Nucleus accumbens (tissue), 56 donors: ENCODE data around the gene FCHSD1.

Experiments used
- DNase-seq, 56 donors: peaks; one replicate each; lab custom pipeline; 2025; lab: John Stamatoyannopoulos, UW

FCHSD1 gene

DNA sequence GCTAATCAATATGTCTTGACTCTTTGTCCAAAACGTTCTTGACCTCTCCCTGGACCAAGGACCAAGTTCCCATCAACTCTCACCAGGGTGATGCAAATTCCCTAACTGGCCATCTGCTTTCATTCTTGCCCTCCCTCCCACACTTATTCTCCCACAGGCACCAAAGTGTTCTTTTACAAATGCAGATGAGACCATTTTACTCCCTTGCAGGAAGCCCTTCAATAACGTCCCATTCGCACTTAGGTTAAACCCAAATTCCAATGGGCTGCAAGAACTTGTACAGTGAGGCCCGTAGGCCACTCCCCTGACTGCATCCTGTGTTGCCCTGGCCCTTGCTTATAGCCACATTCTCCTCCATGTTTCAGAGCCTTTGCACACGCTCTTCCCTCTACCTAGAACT, 23.5 kb upstream of the FCHSD1 start:
- DNase-seq = no peak

DNA sequence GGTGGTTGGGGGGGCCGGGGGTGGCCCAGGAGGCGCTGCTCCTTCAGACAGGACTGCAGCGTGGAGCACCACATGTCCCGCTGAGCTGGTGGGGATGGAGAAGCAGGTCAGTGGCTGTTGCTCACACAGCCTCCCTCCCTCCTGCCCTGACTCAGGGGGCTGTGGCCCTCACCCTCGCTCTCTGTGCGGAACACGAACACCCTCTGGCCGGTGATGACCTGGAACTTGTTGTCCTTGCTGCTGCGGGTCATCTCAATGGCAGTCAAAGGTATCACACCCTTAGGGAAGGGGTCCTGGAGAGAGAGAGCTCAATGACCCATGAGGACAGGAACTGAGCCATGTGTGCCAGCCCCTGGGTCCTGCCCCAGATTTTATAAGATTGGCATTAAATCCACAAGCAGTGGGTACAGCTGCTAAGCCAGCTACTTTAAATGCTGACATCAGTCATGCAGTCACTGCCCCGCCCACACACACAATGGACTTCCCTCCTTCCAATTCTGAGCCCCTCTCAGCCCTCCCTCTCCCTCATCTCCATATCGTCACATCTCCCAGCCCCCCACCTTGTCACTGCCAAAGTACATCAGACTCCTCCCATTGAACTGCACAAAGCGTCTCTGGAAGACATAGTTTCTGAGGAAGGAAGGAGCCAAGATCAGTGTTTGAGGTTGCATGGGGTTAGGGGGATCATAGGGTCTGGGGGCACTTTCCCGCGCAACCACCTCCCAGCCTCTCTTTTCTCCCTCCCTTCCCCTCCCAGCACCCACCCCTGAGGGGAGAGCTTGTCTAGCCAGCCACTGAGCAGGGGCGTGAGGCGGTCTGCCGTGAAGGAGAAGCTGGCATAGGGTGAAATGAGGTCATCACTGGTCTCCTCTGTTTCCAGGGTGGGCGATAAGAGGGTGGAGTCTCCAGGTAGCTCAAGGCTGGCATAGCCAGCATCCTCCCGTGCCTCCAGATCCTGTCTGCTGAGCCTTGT, 21.9 kb upstream of the FCHSD1 start:
- peak in 27 of 56 donors; percentile 11 to 71 (median 32) for DNase-seq

DNA sequence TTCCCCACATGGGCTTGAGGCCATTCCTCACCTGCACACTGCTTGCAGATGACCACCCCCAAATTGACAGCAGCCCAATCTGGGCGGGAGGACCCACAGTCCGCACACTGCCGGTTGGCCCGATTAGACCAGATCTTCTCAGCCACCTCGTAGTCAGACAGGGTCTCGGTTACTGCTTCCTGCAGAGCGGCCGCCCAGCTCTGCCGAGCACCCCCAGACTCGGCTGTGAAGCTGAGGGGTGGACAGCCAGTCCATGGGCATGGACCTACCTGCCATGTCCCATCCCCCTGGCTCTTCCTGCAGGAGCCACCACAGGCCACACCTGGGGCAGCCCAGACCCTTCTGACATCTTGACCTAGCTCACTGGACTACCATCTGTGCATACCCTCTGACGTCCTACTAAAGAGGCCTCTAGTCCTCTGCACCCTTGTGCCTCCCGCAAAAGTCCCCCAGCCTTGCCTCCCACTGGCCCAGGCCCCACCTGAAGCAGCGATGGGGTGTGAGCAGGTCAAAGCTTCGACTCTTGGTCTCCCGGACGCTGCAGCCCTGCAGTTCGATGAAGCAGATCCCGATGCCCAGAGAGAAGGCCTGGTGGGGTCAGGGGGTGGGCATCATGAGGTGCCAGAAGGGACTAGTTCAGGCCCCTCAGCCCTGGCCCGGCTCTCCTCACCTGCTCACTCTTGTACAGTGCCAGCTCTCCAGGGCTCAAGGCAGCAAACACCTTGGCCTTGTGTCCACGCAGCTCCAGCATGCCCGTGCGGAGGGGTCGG, 21.0 kb upstream of the FCHSD1 start:
- DNase-seq = no peak

DNA sequence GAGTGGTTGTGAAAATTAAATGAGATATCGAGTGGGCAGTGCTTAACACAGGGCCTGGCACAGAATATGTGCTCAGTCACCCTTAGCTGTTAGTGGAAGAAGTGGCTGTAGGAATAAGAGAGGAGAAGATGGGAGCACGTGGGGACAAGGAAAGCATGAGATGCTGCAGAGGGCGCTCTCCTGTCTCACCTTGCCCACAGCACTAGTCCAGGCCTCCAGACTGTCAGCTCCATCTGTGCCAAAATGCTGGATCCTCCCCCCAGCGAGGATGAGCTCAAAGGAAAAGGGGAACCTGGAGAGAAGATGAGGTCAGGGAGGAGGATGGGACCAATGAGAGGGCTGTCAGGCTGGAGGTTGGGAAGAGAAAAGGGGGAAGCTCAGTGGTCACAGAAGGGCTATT, 18.3 kb upstream of the FCHSD1 start:
- DNase-seq = peak in 1 of 56 donors; percentile 10

DNA sequence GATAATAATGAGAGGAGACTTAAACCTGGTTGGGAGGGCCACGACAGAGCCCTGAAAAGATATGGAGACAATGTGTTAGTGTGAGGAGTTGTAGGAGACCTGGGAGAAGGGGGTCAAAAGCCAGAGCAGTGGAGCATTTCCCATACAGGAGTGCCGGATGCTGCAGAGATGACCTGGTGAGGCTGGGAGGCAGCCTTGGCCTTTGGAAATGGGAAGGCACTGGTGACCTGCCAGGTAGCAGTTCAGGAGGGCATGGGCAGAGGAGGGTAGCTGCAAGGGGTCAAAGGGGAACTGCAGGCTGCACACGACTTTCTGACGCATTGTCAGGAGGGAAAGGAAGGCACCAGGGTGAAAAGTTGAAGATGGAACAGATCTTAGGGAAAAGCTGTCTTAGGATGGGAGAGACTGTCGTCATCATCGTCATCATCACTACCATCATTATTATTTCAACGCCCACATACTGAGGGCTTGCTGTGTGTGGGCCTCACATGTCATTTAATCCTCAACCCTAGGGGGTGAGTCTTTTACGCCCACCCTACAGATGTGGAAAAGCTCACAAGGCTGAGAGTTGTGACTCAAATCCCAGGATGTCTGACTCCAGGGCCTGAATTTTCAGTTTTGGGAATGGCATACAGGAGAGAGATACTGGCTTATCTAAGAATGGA, 17.5 kb upstream of the FCHSD1 start:
- peak in 27 of 56 donors; percentile 5 to 80 (median 43) for DNase-seq

DNA sequence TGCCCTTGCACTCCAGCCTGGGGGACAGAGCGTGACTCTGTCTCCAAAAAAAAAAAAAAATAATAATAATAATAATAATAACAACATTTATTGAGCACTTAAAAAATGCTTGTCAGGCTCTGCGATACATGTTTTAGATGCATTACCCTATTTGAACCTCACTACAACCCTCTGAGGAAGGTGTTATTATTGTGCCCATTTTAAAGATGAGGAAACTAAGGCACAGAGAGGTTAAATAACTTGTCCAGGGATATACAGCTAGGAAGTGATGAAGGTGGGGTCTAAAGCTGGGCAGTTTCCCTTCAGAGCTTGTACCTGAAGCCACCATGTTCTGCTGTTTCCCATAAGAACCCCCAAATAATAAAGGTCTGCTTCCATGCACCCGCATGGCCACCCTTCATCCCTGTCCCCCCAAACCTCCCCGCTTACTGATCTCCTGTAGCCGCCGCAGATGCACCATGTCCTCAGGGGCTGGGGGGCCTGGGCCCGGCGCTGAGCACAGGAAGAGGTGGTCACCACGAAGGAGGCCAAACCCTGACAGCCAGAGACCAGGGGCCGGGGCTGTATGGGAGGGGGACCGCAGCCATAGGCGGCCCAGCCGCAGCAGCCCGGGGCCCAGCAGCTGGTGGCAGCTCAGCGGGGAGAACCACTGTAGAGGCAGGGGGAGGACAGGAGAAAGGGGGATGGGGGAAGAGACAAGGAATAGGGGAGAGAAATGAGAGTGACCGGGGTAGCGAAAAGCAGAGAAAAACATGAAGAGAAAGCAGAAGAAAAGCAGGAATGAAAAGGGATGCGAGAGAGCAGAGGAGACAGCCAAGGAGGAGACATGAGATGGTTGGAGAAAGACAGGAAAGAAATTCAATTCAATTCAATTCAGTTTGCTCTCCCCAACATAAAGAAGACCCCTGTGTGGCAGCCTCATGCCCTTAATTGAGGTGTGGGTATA, 15.1 kb upstream of the FCHSD1 start:
- DNase-seq = no peak

DNA sequence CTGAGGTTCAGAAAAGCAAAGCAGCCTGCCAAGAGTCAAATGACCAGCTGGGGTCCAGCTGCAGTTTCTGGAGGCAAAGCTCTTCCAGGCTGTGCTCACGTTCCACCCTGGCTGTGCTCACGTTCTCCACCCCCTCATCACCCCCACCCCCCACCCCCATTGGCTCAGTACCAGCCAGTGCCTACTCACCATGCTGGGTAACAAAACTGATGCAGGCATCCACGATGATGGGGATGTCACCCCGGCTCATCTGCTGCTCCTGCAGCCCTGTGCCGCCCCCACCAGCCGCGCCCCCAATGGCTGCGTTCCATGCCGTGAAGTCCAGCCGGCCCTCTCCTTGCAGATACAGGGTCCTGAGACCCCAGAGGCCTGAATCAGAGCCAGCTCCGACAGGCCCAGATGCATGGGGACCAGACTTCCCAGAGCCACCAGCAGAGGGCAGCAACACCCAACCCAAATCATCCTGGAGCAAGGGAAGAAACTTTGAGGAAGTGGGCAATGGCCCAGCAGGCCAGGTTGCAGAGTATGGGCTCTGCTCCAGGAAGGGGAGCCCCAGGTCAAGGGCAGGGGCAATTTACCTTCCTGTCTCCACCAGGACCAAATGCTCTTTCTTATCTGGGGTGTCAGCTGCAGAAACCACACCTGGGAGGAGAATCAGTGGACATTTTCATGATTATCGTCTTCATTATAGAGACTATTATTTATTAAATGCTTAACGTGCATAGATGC, 13.7 kb upstream of the FCHSD1 start:
- DNase-seq = peak in 49 of 56 donors; percentile 19 to 86 (median 46)

DNA sequence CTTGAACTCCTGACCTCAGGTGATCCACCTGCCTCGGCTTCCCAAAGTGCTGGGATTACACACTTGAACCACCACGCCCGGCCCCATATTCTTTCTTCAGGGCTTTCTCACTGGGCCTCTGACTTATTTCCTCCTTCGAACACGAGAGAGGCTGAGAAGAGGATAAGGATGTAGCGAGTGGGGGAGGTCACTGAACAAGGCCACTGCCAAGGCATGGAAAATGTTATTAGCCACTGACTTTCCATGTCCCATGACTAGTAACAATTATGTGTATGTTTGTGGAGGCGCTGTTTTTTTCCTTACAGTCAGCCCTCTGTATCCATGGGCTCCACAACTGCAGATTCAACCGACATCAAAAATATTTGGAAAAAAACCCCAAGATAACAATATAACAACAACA, 12.3 kb upstream of the FCHSD1 start:
- DNase-seq = no peak

DNA sequence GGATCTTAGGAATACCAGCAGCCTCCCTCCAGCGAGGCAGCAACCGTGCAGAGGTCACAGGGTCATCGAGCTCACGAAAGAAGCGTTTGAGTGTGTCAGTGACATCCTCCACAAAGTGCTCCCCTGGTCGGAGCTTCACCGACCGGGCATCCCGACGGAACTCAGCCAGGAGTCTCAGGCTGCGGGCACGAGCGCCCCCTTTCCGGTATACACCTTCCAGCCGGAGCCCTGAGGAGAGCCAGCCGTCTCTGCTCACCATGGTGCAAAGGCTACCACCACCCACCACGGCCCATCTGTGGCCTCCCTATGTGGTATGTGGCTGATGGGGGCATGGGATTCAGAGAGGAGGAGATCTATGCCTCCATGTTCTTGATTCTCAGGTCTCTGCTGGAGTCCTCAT, 10.8 kb upstream of the FCHSD1 start:
- no peak for DNase-seq

DNA sequence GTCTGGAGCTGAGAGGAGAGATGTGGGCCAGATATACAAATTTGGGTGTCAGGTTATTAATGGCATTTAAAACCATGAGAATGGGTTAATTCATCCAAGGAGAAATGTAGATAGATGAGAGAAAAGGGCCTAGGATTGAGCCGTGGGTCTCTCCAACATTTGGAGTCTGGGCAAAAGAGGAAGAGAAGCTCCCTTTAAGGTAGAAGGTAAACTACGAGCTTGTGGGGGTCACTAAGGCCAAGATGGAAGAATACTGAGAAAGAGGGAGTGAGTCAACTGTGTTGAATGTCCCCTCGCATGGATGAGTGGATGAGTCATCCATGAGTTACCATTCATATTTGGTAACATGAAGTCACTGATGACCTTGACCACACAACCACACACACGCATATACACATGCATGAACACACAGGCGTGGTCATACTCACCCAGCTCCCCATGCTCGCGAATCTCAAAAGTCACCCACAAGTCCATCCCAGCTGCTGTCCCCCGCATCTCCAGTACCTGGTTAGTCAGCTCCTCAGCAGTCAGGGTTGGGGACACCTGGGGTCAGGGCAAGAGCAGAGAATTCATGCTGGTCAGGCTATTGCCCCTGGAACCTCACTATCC, 6.8 kb upstream of the FCHSD1 start:
- DNase-seq = no peak

DNA sequence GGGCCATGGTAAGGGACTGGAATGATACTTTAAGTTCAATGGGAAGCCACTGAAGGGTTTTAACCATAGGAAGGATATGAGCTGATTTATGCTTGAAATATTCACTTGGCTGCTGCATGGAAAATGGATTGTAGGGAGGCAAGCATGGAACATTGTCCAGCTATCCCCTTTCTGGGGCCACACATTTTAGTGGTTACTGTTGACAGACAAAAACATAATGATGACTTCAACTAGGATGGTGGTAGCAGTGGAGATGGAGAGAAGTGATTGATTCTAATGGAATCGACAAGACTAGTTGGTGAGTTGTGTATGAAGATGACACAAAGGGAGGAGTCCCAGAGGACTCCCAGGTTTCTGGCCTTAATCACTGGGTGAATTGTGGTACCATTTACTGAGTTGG, 6.2 kb upstream of the FCHSD1 start:
- no peak for DNase-seq

DNA sequence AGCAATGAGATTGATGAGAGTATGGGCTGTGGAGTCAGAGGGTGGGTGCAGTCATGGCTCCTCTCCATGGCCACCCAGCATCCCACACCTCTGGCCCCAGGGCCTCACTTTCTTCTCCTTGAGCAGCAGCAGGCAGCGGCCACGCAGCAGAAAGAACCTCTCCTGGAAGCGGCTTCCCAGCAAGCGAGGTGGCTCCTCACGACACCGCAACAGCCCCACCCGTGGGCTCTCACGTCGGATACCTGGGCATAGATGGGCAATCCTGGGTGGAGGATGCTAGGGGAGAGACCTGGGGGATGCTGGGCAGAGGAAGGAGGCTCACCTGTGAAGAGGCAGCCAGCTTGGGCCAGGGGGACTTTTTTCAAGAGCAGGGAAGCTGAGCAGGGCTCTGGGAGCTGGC, 5.2 kb upstream of the FCHSD1 start:
- no peak for DNase-seq

DNA sequence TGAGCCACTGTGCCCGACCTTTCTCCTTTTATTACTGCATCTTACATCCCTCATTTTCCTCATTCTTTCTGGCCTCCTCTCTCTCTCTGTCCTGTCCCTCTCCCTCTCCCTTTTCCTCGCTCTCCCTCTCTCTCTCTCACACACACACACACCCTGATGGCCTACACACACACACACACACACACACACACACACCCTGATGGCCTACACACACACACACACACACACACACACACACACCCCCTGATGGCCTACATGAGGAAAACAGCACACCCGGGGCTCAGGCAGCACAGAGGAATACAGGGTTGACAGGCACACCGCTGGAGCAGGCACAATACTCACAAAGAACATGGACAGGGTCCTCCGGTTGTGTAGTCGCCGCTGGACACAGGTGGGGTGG, 3.8 kb upstream of the FCHSD1 start:
- DNase-seq = no peak

DNA sequence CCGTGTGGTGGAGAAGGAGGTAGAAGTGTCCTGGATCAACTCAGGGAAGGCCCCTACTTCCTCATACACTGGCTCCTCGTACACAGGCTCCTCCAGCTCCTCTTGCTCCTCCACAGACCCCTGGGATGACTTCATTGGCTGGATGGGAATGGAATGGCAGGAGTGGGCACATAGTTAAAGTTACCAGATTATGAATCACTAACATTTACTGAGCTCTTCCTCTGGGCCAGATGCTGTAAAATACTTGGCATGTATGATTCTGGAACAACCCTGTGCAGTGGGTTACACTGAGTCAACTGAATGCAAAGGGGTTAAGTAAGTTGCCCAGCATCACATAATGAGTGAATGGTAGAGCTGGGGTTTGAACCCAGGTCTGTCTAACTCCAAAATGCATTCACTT, 3.1 kb upstream of the FCHSD1 start:
- DNase-seq = no peak

DNA sequence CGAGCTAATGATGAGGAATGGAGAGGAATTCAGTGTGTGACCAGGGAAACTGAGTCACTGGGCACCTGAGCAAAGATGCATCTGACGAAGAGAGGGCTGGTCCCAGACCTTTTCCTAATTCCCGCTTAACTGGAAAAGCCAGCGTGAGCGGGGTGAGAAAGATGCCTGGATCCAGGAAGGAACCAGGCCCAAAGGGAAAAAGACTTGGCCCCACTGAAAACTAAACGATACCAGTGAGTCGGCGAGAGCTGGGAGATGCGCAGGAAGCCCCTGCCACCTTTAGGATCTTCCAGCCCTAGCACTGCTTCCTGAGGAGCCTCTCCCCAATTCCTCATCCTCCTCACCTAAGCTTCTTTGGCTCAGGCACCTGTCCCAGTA, 499 bp upstream of the FCHSD1 start:
- DNase-seq = no peak

DNA sequence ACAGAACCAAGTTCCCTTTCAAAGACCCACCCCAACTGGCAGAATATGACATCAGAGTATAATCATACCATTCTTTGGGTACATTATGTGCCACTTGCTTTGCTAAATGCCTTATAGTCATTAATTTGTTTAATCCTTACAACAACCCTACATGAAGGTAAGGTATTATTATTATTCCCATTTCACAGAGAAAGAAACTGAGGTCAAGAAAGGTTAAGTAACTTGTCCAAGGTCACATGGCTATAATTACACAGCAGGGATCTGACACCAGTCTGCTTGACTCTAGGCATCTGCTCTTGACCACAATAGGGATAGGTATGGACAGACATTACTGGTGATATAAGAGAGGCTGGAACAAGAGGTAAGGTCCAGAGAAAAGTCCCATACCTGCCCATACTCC, 1.2 kb downstream of the FCHSD1 start:
- no peak for DNase-seq

DNA sequence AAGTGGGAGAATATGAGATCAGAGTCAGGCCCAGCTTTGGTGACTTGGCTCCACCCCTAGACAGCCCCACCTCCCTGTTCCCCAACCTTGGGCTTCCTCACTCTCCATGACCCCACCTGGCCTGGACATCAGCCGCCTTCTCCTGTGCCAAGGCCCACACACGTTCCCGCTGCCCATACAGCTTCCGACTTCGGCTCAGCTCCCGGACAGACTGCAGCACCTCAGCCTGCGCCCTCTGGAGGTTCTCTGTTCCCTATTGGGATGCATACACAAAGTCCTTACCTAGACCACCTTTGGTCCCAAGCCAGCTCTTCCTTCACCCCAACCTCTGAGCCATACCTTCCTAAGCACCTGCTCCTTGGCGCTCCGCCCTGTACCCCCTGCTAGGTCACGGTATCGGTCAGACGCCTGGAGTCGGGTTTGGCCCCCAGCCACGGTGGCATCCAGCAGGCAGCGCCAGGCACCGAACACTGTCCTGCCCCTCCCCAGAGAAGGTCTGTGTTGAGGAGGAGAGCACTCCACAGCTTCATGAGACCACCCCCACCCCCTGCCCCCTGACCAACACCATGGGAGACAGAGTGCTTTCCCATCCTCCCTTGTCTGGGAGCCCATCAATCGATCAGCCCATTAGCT, 2.0 kb downstream of the FCHSD1 start:
- no peak for DNase-seq

DNA sequence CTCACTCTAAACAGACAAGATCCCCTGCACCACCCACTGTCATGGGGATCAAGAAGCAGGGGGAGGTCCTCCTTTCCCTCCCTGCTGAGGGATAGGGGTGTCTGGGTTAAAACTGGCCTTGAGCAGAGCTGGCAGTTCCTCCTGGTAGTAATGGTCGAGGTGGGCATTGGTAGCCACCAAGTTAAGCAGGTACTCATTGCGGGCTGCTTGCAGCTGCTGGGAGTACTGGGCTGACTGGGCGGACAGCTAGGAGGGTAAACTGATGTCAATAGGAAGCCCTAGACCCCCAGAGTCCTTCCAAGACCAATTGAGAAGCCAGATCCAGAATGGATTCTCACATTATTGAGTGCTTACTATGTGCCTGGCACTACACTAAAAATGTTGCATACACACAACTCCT, 3.4 kb downstream of the FCHSD1 start:
- no peak for DNase-seq
